Measurements from ENCODE around the gene GPER1.
A peak's percentile ranks its signal among the peaks of the same experiment; 100 is the strongest.

Gene GPER1

GRCh38 chr7:1059200-1060091, 28.5 kb upstream of the GPER1 start:
- TF ChIP-seq MYC (IDR thresholded peaks at IDR 0.05; ENCODE audit: low read depth, low read length) (no peak), CTCF (IDR thresholded peaks at IDR 0.05; ENCODE audit: low read depth, low read length) (no peak), MAX (IDR thresholded peaks at IDR 0.05; ENCODE audit: low read depth, low read length) (no peak), POLR2A (IDR thresholded peaks at IDR 0.05; ENCODE audit: extremely low read depth, insufficient read length) (no peak)
- DNase-seq (ENCODE audit: low read depth), result peak; percentile 65
- no peak overlapping the region for H3K4me3 ChIP-seq (ENCODE audit: low read depth, low read length)

- TF ChIP-seq CTCF (IDR thresholded peaks at IDR 0.05; ENCODE audit: low read depth, low read length), result no peak
- TF ChIP-seq POLR2A (IDR thresholded peaks at IDR 0.05; ENCODE audit: extremely low read depth, insufficient read length), result no peak
- TF ChIP-seq MYC (IDR thresholded peaks at IDR 0.05; ENCODE audit: low read depth, low read length), result no peak
- no peak for TF ChIP-seq MAX (IDR thresholded peaks at IDR 0.05; ENCODE audit: low read depth, low read length)
- DNase-seq (ENCODE audit: low read depth), result no peak
- no peak overlapping the region for H3K4me3 ChIP-seq (ENCODE audit: low read depth, low read length)
Observed at GRCh38 chr7:1060315-1061072, 27.4 kb upstream of the GPER1 start.

GRCh38 chr7:1061180-1061579, 26.7 kb upstream of the GPER1 start:
- no peak for DNase-seq (ENCODE audit: low read depth)
- H3K4me3 ChIP-seq (ENCODE audit: low read depth, low read length), result no peak overlapping the region
- TF ChIP-seq CTCF (IDR thresholded peaks at IDR 0.05; ENCODE audit: low read depth, low read length), result no peak
- TF ChIP-seq MYC (IDR thresholded peaks at IDR 0.05; ENCODE audit: low read depth, low read length), result no peak
- no peak for TF ChIP-seq POLR2A (IDR thresholded peaks at IDR 0.05; ENCODE audit: extremely low read depth, insufficient read length)
- no peak for TF ChIP-seq MAX (IDR thresholded peaks at IDR 0.05; ENCODE audit: low read depth, low read length)

GRCh38 chr7:1062296-1063294, 25.3 kb upstream of the GPER1 start:
- no peak for DNase-seq (ENCODE audit: low read depth)
- no peak for TF ChIP-seq MAX (IDR thresholded peaks at IDR 0.05; ENCODE audit: low read depth, low read length)
- TF ChIP-seq CTCF (IDR thresholded peaks at IDR 0.05; ENCODE audit: low read depth, low read length), result no peak
- TF ChIP-seq POLR2A (IDR thresholded peaks at IDR 0.05; ENCODE audit: extremely low read depth, insufficient read length), result no peak
- no peak for TF ChIP-seq MYC (IDR thresholded peaks at IDR 0.05; ENCODE audit: low read depth, low read length)
- H3K4me3 ChIP-seq (ENCODE audit: low read depth, low read length), result no peak overlapping the region

GRCh38 chr7:1063361-1063760, 24.6 kb upstream of the GPER1 start:
- no peak overlapping the region for H3K4me3 ChIP-seq (ENCODE audit: low read depth, low read length)
- DNase-seq (ENCODE audit: low read depth), result no peak
- TF ChIP-seq MAX (IDR thresholded peaks at IDR 0.05; ENCODE audit: low read depth, low read length), result no peak
- TF ChIP-seq POLR2A (IDR thresholded peaks at IDR 0.05; ENCODE audit: extremely low read depth, insufficient read length), result no peak
- no peak for TF ChIP-seq MYC (IDR thresholded peaks at IDR 0.05; ENCODE audit: low read depth, low read length)
- TF ChIP-seq CTCF (IDR thresholded peaks at IDR 0.05; ENCODE audit: low read depth, low read length), result no peak
